ENCODE measurements around the gene CNTN4. TPM values are rescaled to one million over a fixed set of nuclear protein-coding genes. Genes with fewer than 3 reads are reported as not detected.

Gene CNTN4
- total and polyA plus RNA-seq, 2 of the 8 experiments (the other 6 are each of a cell fraction or from before 2014, with no cell fraction given), result 0.41 to 2.2 TPM

DNA sequence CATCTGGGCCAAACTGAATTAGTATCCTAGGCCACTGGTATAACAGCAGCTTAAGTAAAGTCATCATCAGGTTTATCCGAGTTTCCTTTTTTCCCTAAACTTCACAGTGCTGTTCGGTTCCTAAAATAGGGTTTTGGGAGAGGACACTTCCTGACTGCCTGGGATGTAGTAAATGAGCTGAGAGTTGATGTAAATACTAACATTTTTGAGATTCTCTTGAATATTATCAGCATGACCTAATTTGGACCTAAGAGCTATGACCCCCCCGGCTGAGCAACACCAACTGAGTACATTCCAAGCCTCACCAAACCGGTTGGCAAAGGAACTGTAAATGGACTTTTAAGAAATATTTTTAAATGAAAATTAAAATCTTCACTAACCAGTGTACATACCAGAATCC lies 932.7 kb downstream of the CNTN4 start (continued):
- no peak for TF ChIP-seq CBX8 (IDR thresholded peaks at IDR 0.05; ENCODE audit: borderline replicate concordance, low read depth, low read length)
